GM08714 (cell line): Measurements from ENCODE around the gene MED9.
"Not testable (repeated sequence)": the region's sequence is repeated elsewhere in the genome, so short reads cannot be mapped to it uniquely, and the experiment has no call there.

ENCODE experiments used
- H3K4me3 ChIP-seq: fragments of 200-500 bp; sonication (Bioruptor generic); 2 replicates; pipeline ENCODE4 v1.5.1; 2014; ENCODE audit warnings: mild to moderate bottlenecking, low read length, inconsistent platforms
- ZNF274 ChIP-seq: IDR thresholded peaks from 2 replicates; pipeline ENCODE4 v1.6.1; 2012; ENCODE audit warnings: mild to moderate bottlenecking, low read depth, low read length

The MED9 gene

DNA sequence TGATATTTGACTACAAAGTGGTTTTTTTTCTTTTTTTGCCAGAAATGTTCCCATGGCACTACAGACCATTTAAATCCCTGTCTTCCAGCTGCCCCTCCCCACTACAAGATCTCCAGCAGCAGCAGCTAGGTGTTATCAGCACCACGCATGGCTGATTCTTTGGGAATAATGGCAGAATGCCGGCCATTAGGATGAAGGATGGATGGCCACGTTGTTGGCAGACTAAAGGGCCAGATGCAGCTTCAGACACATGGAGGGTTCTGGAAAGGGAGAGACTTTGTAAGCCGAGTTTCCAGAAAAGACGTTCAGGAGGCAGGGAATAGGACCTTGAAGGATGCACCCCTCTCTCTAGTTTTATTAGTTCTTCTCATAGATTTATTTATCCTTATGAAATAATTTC is 10.3 kb upstream of the MED9 start:
- TF ChIP-seq ZNF274, result no peak
- no peak overlapping the region for H3K4me3 ChIP-seq

DNA sequence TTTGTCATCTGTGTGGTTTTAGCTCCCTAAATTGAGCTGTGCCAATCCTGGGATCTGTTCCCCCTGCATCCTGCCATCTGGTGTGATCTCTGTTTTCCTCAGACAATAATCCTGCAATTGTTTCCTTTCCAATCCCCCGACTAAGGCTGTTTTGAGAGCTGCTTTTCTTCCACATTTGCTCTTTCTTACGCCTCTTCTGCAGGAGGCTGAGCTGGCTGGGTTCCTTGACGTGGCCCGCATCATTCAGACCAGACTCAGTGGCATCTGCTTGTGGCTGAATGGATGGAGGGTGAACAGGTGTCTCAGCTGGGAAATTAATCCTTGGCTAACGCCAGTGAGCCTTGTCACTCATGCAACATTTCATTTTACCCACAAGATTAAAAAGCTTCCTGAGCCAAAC is 9.8 kb upstream of the MED9 start:
- no peak overlapping the region for H3K4me3 ChIP-seq
- no peak for TF ChIP-seq ZNF274

DNA sequence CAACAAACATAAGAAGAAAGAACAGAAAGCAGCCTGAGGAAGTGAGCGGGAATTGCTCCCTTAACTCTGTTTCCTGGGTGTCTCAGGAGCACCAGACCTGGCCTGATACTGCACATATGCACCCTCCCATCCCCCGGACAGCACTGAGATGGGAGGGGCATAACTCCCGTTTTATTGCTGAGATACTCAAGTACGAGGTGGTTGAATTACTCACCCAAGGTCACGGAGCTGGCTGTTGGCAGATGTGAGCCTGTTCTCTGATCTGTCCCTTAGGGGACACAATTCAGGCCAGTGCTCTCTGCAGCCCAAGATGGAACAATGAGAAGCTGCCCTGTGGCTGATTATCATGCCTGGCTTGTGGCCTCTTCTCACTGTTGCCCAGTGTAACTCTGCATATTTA is 9.1 kb upstream of the MED9 start:
- no peak for TF ChIP-seq ZNF274
- H3K4me3 ChIP-seq, result no peak overlapping the region

DNA sequence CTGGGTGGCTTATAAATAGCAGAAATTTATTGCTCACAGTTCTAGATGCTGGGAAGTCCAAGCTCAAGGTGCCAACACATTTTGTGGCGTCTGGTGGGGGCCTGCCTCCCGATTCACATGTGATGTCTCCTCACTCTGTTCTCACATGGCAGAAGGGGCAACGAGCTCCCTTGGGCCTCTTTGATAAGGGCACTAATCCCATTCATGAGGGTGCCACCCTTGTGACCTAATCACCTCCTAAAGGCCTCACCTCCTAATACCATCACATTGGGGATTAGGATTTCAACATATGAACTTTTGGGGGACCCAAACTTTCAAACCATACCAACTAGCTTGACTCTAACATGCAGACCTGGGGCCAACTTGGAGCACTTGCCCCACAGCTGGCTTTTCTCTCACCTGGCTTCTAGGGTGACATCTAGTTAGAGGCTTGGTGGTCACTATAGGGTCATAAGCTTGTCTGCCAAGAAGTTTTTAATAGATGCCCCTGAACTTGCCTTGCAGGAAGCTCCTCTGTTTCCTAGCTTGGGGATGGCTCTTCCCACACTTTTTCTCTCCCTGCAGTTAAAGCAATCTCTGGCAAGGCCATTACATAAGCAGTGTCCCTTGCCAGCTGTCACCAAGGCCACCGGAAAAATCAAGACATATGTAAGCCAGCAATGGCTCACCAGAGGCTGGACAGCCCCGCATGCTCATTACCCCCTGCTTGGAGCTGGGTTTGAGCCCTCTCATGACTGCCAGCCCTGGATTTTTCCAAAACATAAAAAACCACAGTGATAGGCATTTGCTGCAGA is 8.4 kb upstream of the MED9 start:
- no peak overlapping the region for H3K4me3 ChIP-seq
- TF ChIP-seq ZNF274, result no peak

DNA sequence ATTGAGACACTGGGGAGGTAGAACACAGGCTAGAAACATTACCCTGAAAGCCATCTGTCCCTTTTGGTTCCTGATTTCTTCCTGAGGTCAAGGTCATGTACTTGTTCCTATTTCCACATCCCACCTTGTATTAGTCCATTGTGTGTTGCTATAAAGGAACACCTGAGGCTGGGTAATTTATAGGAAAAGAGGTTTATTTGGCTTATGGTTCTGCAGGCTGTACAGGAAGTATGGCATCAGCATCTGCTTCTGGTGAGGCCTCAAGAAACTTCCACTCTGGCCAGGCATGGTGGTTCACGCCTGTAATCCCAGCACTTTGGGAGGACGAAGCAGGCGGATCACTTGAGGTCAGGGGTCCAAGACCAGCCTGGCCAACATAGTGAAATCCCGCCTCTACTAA is 7.4 kb upstream of the MED9 start:
- TF ChIP-seq ZNF274, result no peak
- no peak overlapping the region for H3K4me3 ChIP-seq

DNA sequence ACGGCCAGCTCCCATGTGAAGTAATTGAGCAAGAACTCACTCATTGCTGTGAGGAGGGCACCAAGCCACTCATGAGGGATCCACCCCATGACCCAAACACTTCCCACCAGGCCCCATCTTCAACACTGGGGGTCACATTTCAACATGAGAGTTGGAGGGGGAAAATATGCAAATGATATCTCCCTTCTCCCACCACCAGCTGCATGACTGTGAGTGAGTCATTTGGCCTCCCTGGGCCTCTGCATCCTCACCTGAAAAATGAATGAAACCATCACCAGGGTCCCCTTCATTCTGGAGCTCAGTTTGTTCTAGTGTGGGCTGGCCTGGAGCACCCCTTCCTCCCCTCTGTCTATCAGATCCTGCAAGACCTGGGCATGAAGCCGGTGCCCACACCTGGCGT is 6.8 kb upstream of the MED9 start:
- no peak overlapping the region for H3K4me3 ChIP-seq
- no peak for TF ChIP-seq ZNF274

DNA sequence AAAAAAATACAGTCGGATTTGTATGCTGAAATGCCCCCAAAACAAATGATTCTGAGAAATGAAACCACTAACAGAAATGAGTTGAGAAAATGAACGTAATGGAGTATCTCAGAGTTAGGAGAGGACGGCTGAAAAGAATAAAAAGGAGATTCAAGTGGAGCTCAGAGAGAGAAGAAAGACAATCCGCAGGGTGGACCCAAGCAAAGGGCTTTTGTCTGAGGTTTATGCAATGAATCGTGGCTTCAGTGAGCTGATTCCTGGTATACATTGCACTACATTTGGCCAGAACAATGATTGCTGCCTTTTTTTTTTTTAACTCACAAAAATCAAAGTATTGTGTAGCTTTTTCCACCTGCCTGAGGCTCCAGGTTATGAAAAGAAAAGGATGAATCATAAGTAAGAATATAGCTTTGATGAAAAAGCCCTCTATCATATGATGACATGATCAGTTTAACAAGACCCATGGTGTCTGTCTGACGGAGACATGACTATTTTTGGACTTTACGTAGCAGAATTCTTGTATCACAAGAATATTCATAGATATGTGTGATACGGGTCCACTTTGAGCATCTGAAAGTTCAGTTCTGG is 4.4 kb upstream of the MED9 start:
- H3K4me3 ChIP-seq, result no peak overlapping the region
- no peak for TF ChIP-seq ZNF274

DNA sequence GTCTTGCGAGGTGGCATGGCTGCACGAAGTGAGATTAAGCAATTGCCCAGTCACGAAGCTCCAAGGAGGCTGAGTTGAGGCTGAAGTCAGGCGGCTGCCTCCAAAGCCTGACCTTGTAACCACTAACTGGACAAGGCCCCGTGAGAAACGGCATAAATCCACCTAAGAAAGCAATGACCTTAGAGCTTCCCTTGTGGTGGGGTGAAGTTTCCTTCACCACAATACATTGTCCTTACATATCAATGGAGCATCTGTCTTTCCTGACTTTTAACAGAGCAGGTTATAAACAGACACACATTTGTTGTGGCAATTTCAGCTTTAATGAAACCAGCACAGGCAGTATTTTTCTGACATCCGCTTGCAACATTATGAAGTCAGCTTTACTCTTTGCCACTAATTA is 2.5 kb upstream of the MED9 start:
- no peak for TF ChIP-seq ZNF274
- H3K4me3 ChIP-seq, result no peak overlapping the region

DNA sequence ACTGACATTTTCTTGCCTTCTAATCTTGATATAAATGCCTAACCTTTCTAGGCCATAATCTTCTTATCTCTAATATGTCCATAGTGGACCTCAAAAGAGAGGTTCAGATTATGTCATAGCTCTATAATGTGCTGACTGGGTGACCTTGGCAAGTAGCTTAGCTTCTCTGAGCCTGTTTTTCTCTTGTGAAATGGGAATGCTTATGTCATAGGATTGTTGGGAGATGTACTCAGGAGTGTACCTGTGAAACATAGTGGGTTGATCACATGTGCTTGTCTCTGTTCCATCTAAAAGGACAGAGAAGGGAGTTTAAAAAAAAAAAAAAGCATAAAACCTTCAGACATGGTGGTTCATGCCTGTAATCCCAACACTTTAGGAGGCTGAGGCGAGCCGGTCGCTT is 2.4 kb downstream of the MED9 start:
- no peak overlapping the region for H3K4me3 ChIP-seq
- TF ChIP-seq ZNF274, result no peak

DNA sequence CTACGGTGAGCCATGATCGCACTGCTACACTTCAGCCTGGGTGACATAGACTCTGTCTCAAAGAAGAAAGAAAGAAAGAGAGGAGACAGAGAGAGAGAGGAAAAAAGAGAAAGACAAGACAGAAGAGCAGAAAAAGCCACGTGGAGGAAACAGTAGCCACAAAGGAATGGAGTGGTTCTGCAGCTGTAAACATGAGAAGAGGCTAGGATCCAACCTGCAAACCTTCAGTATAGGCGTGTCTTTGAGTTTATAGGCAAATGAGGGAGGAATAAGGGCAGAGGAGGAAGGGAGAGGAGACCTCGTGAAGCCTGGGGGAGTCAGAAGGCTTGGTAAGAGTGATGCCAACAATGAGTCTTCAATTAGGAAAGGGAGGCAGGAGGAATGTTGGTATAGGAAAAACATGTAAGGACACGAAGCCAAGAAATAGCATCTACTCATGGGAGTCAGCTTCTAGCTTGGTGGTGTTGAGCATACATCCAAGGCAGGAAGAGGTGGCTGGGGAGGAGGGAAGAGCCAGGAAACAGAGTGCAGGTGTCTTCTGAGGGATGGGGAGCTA is 3.9 kb downstream of the MED9 start:
- TF ChIP-seq ZNF274, result no peak
- no peak overlapping the region for H3K4me3 ChIP-seq

DNA sequence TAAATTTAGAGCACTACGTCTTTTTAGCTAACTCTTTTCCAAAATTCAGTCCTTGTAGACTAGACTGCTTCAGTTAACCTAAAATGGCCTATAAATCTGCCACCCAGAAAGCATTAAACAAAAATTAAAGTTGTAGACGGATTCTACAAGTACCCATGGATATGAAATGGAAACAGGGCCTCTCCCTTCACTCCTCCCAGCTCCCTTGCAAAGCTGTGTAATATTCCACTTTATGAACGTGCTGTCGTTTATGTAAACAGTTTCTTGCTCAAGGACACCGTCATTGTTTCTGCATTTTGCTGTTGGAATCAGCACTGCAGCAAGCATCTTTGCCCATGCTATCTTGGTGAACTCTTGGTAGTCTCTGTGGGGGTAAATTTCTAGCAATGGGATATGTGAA is 5.1 kb downstream of the MED9 start:
- no peak for TF ChIP-seq ZNF274
- no peak overlapping the region for H3K4me3 ChIP-seq

DNA sequence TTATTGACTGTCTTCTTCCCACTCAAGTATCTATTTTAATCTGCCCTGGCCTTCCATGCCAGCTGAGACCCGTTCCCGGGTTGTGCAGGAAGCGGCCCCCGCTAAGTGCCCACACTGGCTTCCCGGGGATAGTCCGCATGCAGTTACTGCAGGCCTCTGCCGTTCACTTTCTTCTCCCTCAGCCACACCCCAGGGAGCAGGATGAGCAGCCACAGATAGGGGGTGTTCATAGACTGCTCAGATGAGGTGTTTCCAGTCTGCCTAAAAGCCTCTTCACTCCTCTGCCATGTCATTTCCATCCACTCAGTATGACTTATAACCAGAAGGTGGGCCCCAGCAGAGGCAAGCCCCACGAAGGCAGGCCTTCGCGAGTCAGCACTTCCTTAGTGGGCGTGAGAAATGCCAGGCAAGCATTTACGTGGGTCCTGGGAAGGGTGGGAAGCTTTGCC is 7.7 kb downstream of the MED9 start:
- no peak for TF ChIP-seq ZNF274
- no peak overlapping the region for H3K4me3 ChIP-seq

DNA sequence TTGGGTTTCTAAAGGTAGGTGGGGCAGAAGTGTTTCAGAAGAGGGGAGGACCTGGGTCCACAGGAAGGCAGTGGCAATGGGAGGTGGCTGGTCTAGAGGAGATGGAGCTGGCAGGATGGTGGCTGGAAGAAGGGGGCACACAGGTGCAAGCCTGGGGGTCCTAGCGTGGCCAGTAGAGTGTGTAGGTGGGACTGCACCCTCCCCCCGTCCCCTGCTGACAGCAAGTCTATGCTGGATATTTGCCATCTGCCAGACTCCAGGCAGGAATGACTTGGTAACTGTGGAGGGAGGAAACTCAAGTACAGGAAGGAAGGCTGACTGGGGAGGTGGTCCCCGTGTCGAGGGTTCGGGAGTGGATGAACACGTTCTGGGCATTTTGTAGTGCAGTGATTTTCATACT is 8.6 kb downstream of the MED9 start:
- no peak for TF ChIP-seq ZNF274
- no peak overlapping the region for H3K4me3 ChIP-seq

DNA sequence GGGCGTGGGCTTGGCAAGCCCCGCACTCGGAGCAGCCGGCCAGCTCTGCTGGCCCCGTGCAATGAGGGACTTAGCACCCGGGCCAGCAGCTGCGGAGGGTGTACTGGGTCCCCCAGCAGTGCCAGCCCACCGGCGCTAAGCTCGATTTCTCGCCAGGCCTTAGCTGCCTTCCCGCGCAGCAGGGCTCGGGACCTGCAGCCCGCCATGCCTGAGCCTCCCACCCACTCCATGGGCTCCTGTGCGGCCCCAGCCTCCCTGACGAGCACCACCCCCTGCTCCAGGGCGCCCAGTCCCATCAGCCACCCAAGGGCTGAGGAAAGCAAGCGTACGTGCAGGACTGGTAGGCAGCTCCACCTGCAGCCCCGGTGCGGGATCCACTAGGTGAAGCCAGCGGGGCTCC is 9.6 kb downstream of the MED9 start:
- not testable (repeated sequence) for H3K4me3 ChIP-seq

DNA sequence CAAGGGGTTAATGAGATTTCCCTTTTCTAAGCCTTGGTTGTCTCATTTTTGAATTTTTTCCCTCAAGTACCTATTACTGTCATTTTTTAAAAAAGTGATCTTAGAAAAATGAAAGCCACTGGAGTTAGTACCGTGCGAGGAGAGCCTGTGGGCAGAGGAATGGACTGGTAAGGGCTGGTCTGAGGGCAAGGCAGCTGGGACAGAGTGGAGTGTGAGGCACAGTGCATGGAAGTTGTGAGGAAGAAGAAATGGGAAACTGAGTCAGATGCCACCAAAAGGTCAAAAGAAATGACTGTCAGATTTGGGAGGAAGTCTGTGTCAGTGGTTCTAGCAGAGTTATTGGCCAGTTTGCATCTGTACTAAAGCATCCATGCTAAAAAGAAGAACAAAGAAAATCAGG is 11.2 kb downstream of the MED9 start:
- TF ChIP-seq ZNF274, result no peak
- H3K4me3 ChIP-seq, result no peak overlapping the region

DNA sequence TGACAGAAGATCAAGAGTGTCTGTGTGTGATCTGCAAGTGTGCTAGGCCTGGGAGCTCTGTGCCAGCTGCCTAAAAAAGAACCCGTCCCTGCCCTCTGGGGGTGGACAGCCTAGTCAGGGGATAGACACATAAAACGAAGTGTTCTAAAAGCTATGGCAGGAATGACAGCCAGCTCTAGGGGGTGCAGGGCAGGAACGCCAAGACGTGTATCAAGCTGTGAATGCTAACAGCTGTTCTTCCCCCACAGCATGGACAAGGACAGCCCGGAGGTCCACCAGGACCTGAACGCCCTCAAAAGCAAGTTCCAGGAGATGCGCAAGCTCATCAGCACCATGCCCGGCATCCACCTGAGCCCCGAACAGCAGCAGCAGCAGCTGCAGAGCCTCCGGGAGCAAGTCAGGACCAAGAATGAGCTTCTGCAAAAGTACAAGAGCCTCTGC is 14.3 kb downstream of the MED9 start:
- H3K4me3 ChIP-seq, result no peak overlapping the region
- TF ChIP-seq ZNF274, result no peak
